ENCODE data around the gene NSMCE1. TPM values are rescaled to one million over a fixed set of nuclear protein-coding genes. Genes with fewer than 3 reads are reported as not detected.

The NSMCE1 gene
- total and polyA plus RNA-seq, 7 experiments from 2014 or later: 45.5 to 220 (median 71.7) TPM

DNA sequence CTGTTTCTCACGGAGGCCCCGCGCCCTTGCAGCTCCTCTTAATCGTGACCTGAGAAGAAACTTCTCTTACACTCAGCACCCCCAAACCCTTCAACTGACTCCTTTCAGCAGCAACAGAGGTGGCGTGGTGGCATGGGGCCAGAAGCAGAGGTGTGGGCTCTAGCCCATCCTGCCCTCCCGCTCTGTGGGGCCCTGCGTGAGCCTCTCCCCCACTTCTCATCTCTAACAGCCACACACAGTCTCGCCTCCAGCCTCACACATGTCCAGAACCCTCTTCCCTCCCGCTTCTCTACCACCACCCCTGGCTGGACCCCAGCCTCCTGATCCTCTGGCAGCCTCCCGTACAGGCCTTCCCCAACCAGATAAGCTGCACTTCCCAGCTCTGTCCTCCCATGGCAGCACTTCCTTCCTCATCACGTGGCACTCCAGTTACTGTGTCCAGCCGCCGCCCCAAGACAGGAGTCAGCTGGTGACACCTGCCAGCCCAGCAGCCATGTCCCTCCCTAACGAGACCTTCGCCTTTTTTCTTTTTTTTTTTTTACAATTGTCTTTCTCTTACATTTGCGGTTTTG lies 30.5 kb downstream of the NSMCE1 start:
- peak overlapping the region; percentile 94 to 100 (median 99) for H3K27ac Mint-ChIP-seq
- DNase-seq (peak in 2 of 9 donors; percentile 30 to 50), ATAC-seq (no peak)
- peaks cover 61 to 91% (median 85%) of the 10 kb centered on the region in 7 donors for H3K4me1 Mint-ChIP-seq
- H3K36me3 ChIP-seq (ENCODE audit: control insufficient read depth in 2 of 3, insufficient read depth in 3 of 3, low read length in 3 of 3): no peaks in the 10 kb centered on the region
- CTCF ChIA-PET: interaction anchor here (7.3 to 9.5 kb wide), 2 partner anchors 81 to 129 kb away, joined by 59 to 107 read pairs; no protein-coding TSS in a partner anchor
- H3K27ac ChIP-seq (ENCODE audit: low read depth, low read length): peak overlapping the region; percentile 97
- no peaks in the 10 kb centered on the region for H3K27me3 Mint-ChIP-seq
- H3K36me3 Mint-ChIP-seq: peaks cover 0 to 18% (median 0%) of the 10 kb centered on the region in 5 donors
- H3K4me3 Mint-ChIP-seq: peak overlapping the region; percentile 54 to 91 (median 80)
- H3K9me3 ChIP-seq (ENCODE audit: control insufficient read depth in 2 of 3, low read length in 3 of 3): no peaks in the 10 kb centered on the region
- H3K4me3 ChIP-seq (ENCODE audit: low read length): no peak overlapping the region
- H3K27me3 ChIP-seq (ENCODE audit: control insufficient read depth in 2 of 2, insufficient read depth in 2 of 2, low read length in 2 of 2): no peaks in the 10 kb centered on the region
- H3K4me1 ChIP-seq (ENCODE audit: control insufficient read depth in 2 of 2, insufficient read depth in 2 of 2, low read length in 2 of 2): peaks cover 56 to 63% of the 10 kb centered on the region in 2 donors
- POLR2A ChIA-PET: interaction anchor here (0.7 to 16.3 kb wide), 13 partner anchors 15 to 226 kb away, joined by 3 to 196 read pairs (median 5); partner anchors contain the start of genes KDM8 and NSMCE1
- H3K9me3 Mint-ChIP-seq: peaks cover 0 to 1% (median 0%) of the 10 kb centered on the region in 11 donors
- intact Hi-C loops (cut with micrococcal nuclease): loop anchor here in 1 of 2 donors (5.0 kb wide), 1 partner anchor 1609 kb away; the partner anchor contains the start of gene TUFM

DNA sequence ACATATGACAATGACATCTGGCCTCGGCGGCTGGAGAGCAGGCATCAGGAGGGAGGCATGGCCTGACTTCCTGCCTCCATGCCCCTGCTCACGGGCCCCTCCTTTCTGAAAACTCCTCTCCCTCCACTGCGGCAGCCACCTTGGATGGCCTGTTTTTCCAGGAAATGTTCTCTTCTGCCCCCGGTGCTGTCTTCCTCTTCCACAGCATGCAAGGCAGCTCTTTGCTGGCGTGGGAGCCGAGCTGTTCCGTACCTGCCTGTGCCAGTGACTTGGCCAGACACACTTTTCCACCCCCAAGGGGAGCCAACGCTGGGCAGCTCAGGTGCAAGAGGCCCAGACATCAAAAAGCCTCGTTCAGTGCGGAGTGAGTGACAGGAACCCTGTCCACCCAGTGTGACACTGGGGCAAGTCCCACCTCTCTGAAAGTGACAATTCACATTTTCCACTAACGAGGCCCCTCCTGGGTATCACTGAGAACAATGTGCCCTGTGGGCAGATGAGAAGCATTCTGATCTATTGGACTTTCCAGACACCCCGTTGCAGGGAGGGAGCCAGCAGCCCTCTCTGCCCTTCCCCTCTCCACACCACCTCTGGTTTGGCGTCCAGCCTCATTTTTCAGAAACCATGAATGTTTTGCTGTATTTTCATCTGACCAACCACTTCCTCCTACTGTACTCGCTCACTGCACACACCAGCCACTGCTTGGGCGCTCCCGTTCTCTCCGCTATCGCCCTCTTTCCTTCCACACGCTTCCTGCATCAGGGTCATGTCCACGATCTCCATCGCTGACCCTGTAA lies 31.2 kb downstream of the NSMCE1 start:
- no peaks in the 10 kb centered on the region for H3K9me3 ChIP-seq (ENCODE audit: control insufficient read depth in 2 of 3, low read length in 3 of 3)
- peaks cover 0 to 22% (median 0%) of the 10 kb centered on the region in 5 donors for H3K36me3 Mint-ChIP-seq
- peaks cover 62 to 63% of the 10 kb centered on the region in 2 donors for H3K4me1 ChIP-seq (ENCODE audit: control insufficient read depth in 2 of 2, insufficient read depth in 2 of 2, low read length in 2 of 2)
- H3K27me3 ChIP-seq (ENCODE audit: control insufficient read depth in 2 of 2, insufficient read depth in 2 of 2, low read length in 2 of 2): no peaks in the 10 kb centered on the region
- peaks cover 0 to 1% (median 0%) of the 10 kb centered on the region in 11 donors for H3K9me3 Mint-ChIP-seq
- H3K27me3 Mint-ChIP-seq: no peaks in the 10 kb centered on the region
- no peaks in the 10 kb centered on the region for H3K36me3 ChIP-seq (ENCODE audit: control insufficient read depth in 2 of 3, insufficient read depth in 3 of 3, low read length in 3 of 3)
- intact Hi-C loops (cut with micrococcal nuclease): loop anchor here (1.0 to 5.0 kb wide), 3 partner anchors 9 to 1610 kb away; partner anchors contain the start of gene TUFM (in 1 of the 2)
- CTCF ChIA-PET: interaction anchor here (0.8 to 9.5 kb wide), 7 partner anchors 30 to 137 kb away, joined by 3 to 107 read pairs (median 6); no protein-coding TSS in a partner anchor
- POLR2A ChIA-PET: interaction anchor here (0.7 to 16.3 kb wide), 20 partner anchors 10 to 227 kb away, joined by 3 to 196 read pairs (median 4); partner anchors contain the start of genes KDM8 and NSMCE1
- H3K27ac ChIP-seq (ENCODE audit: low read depth, low read length): peak overlapping the region; percentile 97
- peaks cover 61 to 91% (median 85%) of the 10 kb centered on the region in 7 donors for H3K4me1 Mint-ChIP-seq
- peak overlapping the region; percentile 94 to 100 (median 99) for H3K27ac Mint-ChIP-seq
- ATAC-seq (peak; percentile 52), DNase-seq (peak in 8 of 9 donors; percentile 53 to 89 (median 65))
- H3K4me3 ChIP-seq (ENCODE audit: low read length): no peak overlapping the region
- H3K4me3 Mint-ChIP-seq: peak overlapping the region; percentile 54 to 91 (median 80)

GRCh38 chr16:27236635-27237218 lies 31.8 kb downstream of the NSMCE1 start:
- peaks cover 0 to 1% (median 0%) of the 10 kb centered on the region in 11 donors for H3K9me3 Mint-ChIP-seq
- H3K27ac Mint-ChIP-seq: peak overlapping the region; percentile 94 to 100 (median 99)

DNA sequence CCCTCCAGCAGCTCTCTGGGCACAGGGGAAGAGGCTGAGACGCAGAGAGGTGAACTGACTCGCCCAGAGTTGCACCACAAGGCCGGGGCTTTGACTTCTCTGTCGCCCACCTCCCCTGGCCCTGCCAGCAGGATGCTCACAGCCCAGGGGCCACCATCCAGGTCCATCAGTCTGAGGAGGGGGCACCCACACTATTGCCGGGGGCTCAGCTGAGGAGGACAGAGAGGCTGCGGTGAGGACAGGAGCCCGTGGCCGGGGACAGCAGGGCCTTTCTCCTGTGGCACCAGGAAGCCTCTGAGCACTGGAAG lies 32.7 kb downstream of the NSMCE1 start:
- no peak for ATAC-seq
- Mint-ChIP-seq H3K9me3 (peaks cover 0 to 1% (median 0%) of the 10 kb centered on the region in 11 donors), H3K36me3 (peaks cover 0 to 23% (median 0%) of the 10 kb centered on the region in 5 donors), H3K27me3 (no peaks in the 10 kb centered on the region), H3K27ac (peak overlapping the region; percentile 91 to 100 (median 99)), H3K4me1 (peaks cover 64 to 92% (median 85%) of the 10 kb centered on the region in 7 donors), H3K4me3 (peak overlapping the region; percentile 77 to 88 (median 84))
- intact Hi-C loops (cut with micrococcal nuclease): loop anchor here (1.0 to 5.0 kb wide), 20 partner anchors 18 to 1611 kb away; partner anchors contain the start of genes IL21R (in 2 of the 2), KDM8 (in 2 of the 2), NSMCE1 (in 2 of the 2) and TUFM (in 1 of the 2)
- Histone ChIP-seq H3K27ac (ENCODE audit: low read depth, low read length) (peak overlapping the region; percentile 97), H3K4me1 (ENCODE audit: control insufficient read depth in 2 of 2, insufficient read depth in 2 of 2, low read length in 2 of 2) (peaks cover 76 to 78% of the 10 kb centered on the region in 2 donors), H3K36me3 (ENCODE audit: control insufficient read depth in 2 of 3, insufficient read depth in 3 of 3, low read length in 3 of 3) (no peaks in the 10 kb centered on the region), H3K27me3 (ENCODE audit: control insufficient read depth in 2 of 2, insufficient read depth in 2 of 2, low read length in 2 of 2) (no peaks in the 10 kb centered on the region), H3K9me3 (ENCODE audit: control insufficient read depth in 2 of 3, low read length in 3 of 3) (no peaks in the 10 kb centered on the region), H3K4me3 (ENCODE audit: low read length) (peak overlapping the region; percentile 5)
- DNase-seq: peak in 1 of 9 donors; percentile 43
- CTCF ChIA-PET: interaction anchor here (0.7 to 9.5 kb wide), 18 partner anchors 13 to 221 kb away, joined by 3 to 107 read pairs (median 8); partner anchors contain the start of gene KDM8
- POLR2A ChIA-PET: interaction anchor here (0.7 to 16.3 kb wide), 26 partner anchors 8 to 227 kb away, joined by 3 to 196 read pairs (median 8); partner anchors contain the start of genes IL21R, KDM8 and NSMCE1

More at GRCh38 chr16:27236635-27237218, 31.8 kb downstream of the NSMCE1 start:
- Histone ChIP-seq H3K9me3 (ENCODE audit: control insufficient read depth in 2 of 3, low read length in 3 of 3) (no peaks in the 10 kb centered on the region), H3K27me3 (ENCODE audit: control insufficient read depth in 2 of 2, insufficient read depth in 2 of 2, low read length in 2 of 2) (no peaks in the 10 kb centered on the region), H3K4me3 (ENCODE audit: low read length) (no peak overlapping the region), H3K36me3 (ENCODE audit: control insufficient read depth in 2 of 3, insufficient read depth in 3 of 3, low read length in 3 of 3) (no peaks in the 10 kb centered on the region), H3K27ac (ENCODE audit: low read depth, low read length) (peak overlapping the region; percentile 97), H3K4me1 (ENCODE audit: control insufficient read depth in 2 of 2, insufficient read depth in 2 of 2, low read length in 2 of 2) (peaks cover 68 to 69% of the 10 kb centered on the region in 2 donors)
- DNase-seq: peak in 1 of 9 donors; percentile 49
- Mint-ChIP-seq H3K4me3 (peak overlapping the region; percentile 54 to 91 (median 80)), H3K27me3 (no peaks in the 10 kb centered on the region), H3K4me1 (peaks cover 64 to 91% (median 85%) of the 10 kb centered on the region in 7 donors), H3K36me3 (peaks cover 0 to 27% (median 0%) of the 10 kb centered on the region in 5 donors)
- CTCF ChIA-PET: interaction anchor here (0.8 to 9.5 kb wide), 10 partner anchors 14 to 137 kb away, joined by 3 to 107 read pairs (median 6); no protein-coding TSS in a partner anchor
- no peak for ATAC-seq
- intact Hi-C loops (cut with micrococcal nuclease): loop anchor here (1.0 to 5.0 kb wide), 3 partner anchors 10 to 1611 kb away; partner anchors contain the start of gene TUFM (in 1 of the 2)
- POLR2A ChIA-PET: interaction anchor here (0.6 to 16.3 kb wide), 21 partner anchors 10 to 227 kb away, joined by 3 to 196 read pairs (median 4); partner anchors contain the start of gene KDM8

- H3K27me3 Mint-ChIP-seq: no peaks in the 10 kb centered on the region
- no peaks in the 10 kb centered on the region for H3K36me3 ChIP-seq (ENCODE audit: control insufficient read depth in 2 of 3, insufficient read depth in 3 of 3, low read length in 3 of 3)
- DNase-seq: peak; percentile 61 to 97 (median 96)
- H3K9me3 Mint-ChIP-seq: peaks cover 0 to 3% (median 0%) of the 10 kb centered on the region in 11 donors
- intact Hi-C loops (cut with micrococcal nuclease): loop anchor here (1.0 to 5.0 kb wide), 20 partner anchors 19 to 1612 kb away; partner anchors contain the start of genes IL21R (in 2 of the 2), KDM8 (in 2 of the 2), NSMCE1 (in 2 of the 2) and TUFM (in 1 of the 2)
- H3K9me3 ChIP-seq (ENCODE audit: control insufficient read depth in 2 of 3, low read length in 3 of 3): no peaks in the 10 kb centered on the region
- no peaks in the 10 kb centered on the region for H3K27me3 ChIP-seq (ENCODE audit: control insufficient read depth in 2 of 2, insufficient read depth in 2 of 2, low read length in 2 of 2)
- ChIA-PET CTCF (interaction anchor here (0.7 to 9.5 kb wide), 27 partner anchors 8 to 221 kb away, joined by 3 to 107 read pairs (median 6); partner anchors contain the start of genes KDM8 and NSMCE1), POLR2A (interaction anchor here (0.7 to 16.3 kb wide), 37 partner anchors 8 to 228 kb away, joined by 3 to 196 read pairs (median 6); partner anchors contain the start of genes IL21R, KDM8 and NSMCE1)
- H3K4me3 ChIP-seq (ENCODE audit: low read length): peak overlapping the region; percentile 29
- ATAC-seq: peak; percentile 82
- peaks cover 82 to 84% of the 10 kb centered on the region in 2 donors for H3K4me1 ChIP-seq (ENCODE audit: control insufficient read depth in 2 of 2, insufficient read depth in 2 of 2, low read length in 2 of 2)
- peak overlapping the region; percentile 91 to 100 (median 99) for H3K27ac Mint-ChIP-seq
- H3K36me3 Mint-ChIP-seq: peaks cover 0 to 28% (median 0%) of the 10 kb centered on the region in 5 donors
- peak overlapping the region; percentile 77 to 88 (median 84) for H3K4me3 Mint-ChIP-seq
- peaks cover 70 to 98% (median 90%) of the 10 kb centered on the region in 7 donors for H3K4me1 Mint-ChIP-seq
- peak overlapping the region; percentile 97 for H3K27ac ChIP-seq (ENCODE audit: low read depth, low read length)
These were observed 33.3 kb downstream of the NSMCE1 start for GRCh38 chr16:27235055-27235937.
